Measurements from ENCODE around the gene EXOSC9.

Gene EXOSC9

DNA sequence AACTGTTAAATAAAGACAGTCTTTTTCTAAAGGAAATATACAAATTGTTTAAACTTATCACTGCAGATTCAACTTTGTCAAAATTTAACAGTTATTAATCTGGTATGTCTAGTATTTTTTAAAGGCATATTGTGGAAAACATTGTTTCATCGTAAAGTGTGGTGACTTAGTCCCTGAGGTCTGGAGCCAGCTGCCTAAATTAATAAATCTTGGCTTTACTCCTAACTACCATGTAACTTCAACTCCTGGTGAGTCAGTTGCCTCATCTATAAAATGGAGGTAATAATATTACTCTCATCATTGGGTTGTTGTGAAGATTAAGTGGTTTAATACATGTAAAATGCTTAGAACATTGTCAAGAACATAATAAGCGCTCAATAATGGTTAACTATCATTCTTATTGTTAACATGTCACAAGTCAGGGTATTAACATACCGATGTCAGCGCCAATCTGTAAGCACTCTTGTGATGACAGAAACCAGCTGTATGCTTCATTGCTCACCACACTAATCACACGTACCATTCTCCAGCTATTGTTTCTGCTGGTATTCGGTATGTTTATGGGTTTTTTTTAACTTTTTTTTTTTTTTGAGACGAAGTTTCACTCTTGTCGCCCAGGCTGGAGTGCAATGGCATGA is 22.0 kb upstream of the EXOSC9 start:
- no peak overlapping the region for H3K27ac ChIP-seq
- no peak for TF ChIP-seq ZFX (IDR thresholded peaks at IDR 0.05; ENCODE audit: borderline replicate concordance)
- TF ChIP-seq, protein P1, sequence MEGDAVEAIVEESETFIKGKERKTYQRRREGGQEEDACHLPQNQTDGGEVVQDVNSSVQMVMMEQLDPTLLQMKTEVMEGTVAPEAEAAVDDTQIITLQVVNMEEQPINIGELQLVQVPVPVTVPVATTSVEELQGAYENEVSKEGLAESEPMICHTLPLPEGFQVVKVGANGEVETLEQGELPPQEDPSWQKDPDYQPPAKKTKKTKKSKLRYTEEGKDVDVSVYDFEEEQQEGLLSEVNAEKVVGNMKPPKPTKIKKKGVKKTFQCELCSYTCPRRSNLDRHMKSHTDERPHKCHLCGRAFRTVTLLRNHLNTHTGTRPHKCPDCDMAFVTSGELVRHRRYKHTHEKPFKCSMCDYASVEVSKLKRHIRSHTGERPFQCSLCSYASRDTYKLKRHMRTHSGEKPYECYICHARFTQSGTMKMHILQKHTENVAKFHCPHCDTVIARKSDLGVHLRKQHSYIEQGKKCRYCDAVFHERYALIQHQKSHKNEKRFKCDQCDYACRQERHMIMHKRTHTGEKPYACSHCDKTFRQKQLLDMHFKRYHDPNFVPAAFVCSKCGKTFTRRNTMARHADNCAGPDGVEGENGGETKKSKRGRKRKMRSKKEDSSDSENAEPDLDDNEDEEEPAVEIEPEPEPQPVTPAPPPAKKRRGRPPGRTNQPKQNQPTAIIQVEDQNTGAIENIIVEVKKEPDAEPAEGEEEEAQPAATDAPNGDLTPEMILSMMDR (IDR thresholded peaks at IDR 0.05), result no peak

DNA sequence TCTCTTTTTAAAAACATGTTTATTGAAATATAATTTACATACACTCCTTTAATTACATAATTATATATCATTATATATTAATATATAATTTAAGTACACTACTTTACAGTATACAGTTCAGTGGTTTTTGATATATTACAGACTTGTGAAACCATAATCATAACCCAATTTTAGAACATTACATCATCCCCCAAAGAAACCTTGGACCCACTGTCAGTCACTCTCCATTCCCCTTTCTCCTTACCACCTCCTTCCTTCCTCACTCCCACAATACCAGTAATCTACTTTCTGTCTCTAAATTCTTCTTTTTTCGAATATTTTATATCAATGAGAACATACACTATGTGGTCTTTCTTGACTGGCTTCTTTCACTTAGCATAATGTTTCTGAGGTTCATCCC is 17.9 kb upstream of the EXOSC9 start:
- H3K27ac ChIP-seq, result no peak overlapping the region
- no peak for TF ChIP-seq ZFX (IDR thresholded peaks at IDR 0.05; ENCODE audit: borderline replicate concordance)
- TF ChIP-seq, protein P1 (IDR thresholded peaks at IDR 0.05), result no peak

DNA sequence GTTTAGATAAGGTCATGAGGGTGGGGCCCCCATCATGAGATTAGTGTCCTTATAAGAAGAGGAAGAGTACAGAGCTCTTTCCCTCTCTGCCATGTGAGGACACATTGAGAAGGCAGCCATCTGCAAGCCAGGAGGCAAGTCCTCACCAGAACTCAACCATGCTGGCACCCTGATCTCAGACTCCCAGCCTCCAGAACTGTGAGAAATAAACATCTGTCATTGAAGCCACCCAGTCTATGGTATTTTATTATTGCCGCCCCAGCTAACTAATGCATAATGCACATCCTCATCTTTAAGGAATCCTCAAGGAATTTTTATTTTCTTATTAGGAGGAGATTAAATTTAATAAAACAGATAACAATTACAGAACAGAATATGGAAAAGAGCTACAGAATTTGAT is 16.7 kb upstream of the EXOSC9 start:
- no peak overlapping the region for H3K27ac ChIP-seq

DNA sequence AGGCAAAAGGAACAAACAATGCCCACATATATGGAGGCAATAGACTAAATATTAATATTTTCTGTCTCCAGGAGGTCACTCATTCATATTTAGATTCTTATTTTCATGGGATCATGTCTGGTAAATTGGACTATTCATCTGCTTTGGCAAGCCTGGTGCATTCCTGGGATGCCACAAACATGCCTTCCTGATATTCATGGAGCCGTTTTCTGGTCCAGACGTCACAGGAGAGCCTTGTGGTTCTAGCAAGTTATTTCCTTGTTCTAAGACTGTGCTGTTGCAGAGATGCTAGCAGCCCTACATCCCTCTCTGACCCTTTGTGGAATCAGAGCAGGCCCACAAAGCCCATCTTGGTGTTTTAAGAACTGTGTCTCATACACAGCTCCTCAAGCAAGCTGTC is 16.1 kb upstream of the EXOSC9 start:
- no peak overlapping the region for H3K27ac ChIP-seq
- TF ChIP-seq, protein P1 (IDR thresholded peaks at IDR 0.05), result no peak
- no peak for TF ChIP-seq ZFX (IDR thresholded peaks at IDR 0.05; ENCODE audit: borderline replicate concordance)

More for the DNA sequence above, 16.7 kb upstream of the EXOSC9 start:
- TF ChIP-seq ZFX (IDR thresholded peaks at IDR 0.05; ENCODE audit: borderline replicate concordance), result no peak
- TF ChIP-seq, protein P1 (IDR thresholded peaks at IDR 0.05), result no peak

DNA sequence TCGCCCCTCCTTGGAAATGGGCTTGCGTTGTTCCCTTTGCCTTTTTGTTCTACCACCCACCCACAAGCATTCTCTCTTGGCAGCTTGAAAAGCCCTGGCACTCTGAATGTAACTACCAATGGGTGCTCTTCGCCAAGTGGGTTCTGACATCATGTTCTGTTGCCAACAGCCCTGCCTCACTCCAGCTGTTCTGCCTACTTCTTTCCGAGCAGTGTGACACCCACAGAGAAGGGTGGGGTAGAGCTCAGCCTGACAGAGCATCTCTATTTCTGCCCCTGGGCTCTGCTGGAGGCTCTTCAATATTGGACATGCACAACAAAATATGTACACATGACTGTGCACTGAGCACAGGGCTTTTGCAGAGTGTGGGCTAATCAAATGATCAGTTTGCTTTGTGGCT is 15.6 kb upstream of the EXOSC9 start:
- H3K27ac ChIP-seq, result no peak overlapping the region

DNA sequence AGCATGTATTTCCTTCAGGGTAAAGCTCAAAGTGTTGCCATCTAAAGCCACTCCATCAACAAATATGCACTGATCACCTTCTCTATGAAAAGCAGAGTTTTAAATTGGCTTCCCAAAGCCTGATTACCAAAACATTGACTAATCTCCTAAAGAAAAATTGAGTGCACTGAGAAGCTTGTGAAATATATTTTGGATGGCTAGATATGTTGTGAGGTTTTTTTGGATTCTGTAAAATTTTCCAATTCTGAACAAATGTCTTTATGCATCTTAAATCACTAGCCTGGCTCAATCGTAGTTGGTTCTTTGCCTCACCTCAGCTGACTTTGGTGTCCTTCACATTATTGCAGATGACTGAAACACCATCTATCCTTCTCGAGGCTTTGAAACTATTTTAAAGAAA is 14.9 kb upstream of the EXOSC9 start:
- TF ChIP-seq, protein P1 (IDR thresholded peaks at IDR 0.05), result no peak
- TF ChIP-seq ZFX (IDR thresholded peaks at IDR 0.05; ENCODE audit: borderline replicate concordance), result no peak
- no peak overlapping the region for H3K27ac ChIP-seq

More for the DNA sequence above, 15.6 kb upstream of the EXOSC9 start:
- no peak for TF ChIP-seq ZFX (IDR thresholded peaks at IDR 0.05; ENCODE audit: borderline replicate concordance)
- TF ChIP-seq, protein P1 (IDR thresholded peaks at IDR 0.05), result no peak

DNA sequence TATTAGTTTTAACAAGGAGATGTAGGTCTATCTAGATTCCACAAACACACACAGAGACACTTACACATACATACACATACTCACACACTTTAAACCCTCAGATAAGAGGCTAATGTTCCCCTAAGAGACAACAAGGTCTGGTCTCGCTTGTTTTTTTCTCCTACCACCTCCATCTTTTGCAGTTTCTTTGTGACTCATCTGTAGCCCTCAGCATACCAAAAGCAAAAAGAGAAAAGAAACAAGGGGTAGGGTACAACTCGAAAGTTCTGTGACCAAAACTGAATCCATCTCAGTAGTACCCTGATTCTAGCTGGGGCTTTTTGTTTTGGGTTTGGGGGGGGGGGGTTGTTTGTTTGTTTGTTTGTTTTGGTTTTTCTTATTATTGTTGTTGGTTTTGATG is 12.2 kb upstream of the EXOSC9 start:
- no peak for TF ChIP-seq ZFX (IDR thresholded peaks at IDR 0.05; ENCODE audit: borderline replicate concordance)
- TF ChIP-seq, protein P1 (IDR thresholded peaks at IDR 0.05), result no peak
- H3K27ac ChIP-seq, result no peak overlapping the region

Measured in 22Rv1 (cell line).